GM04504 (cell line): ENCODE measurements around the gene RALGAPA1.
"Not testable (repeated sequence)": the region's sequence is repeated elsewhere in the genome, so short reads cannot be mapped to it uniquely, and the experiment has no call there.

ENCODE experiments used
- DNase-seq: peaks from one replicate; pipeline ENCODE4 v3.0.0-alpha.2; 2012; ENCODE audit warnings: low read depth

Gene RALGAPA1

DNA sequence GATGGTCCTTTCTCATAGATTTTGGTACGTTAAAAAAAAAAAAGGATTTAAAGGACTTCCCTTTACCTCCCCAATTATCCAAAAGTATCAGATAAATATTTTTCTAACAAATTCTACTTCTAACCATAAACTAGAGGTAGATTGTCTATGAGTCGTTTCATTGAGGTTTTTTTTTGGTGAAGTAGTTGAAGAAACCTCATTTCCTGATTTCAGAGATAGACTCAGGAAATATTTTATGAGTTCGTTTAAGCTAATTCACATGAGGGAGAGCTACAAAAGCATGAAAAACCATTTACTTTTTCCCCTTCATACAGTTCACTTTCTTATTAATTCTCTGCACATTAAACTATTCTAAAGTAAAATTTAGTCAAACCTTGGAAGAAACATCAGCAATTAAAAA is 112.5 kb downstream of the RALGAPA1 start:
- DNase-seq, result no peak

DNA sequence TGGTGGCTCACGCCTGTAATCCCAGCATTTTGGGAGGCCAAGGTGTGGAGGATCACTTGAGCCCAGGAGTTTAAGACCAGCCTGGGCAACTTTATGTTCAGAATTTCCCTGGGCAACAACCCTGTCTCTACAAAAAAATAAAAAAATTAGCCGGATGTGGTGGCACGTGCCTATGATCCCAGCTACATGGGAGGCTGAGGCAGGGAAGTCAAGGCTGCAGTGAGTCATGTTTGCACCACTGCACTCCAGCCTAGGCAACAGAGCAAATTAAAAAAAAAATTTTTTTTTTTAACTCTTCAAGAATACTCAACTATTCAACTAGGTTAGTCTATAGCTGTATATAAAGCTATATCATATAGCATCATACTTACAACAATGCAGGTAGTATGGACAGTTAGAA is 113.0 kb downstream of the RALGAPA1 start:
- no peak for DNase-seq

GRCh38 chr14:35695647-35696046 is 113.4 kb downstream of the RALGAPA1 start:
- DNase-seq, result no peak

DNA sequence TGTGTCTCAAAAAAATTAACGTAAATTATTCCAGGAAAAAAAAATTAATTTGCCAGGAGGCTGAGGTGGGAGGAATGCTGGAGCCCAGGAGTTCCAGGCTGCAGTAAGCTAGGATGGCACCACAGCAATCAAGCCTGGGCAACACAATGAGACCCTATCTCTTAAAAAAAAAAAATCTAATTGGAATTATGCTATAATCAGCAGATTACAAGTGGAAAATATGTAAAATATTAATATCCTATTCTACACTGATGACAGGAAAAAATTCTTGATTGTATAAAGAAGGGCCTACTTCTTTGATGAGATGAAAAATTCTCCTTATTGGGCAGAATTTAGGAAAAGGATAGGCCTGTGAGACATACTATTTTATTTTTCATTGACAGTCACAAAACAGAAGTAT is 114.0 kb downstream of the RALGAPA1 start:
- DNase-seq, result no peak

DNA sequence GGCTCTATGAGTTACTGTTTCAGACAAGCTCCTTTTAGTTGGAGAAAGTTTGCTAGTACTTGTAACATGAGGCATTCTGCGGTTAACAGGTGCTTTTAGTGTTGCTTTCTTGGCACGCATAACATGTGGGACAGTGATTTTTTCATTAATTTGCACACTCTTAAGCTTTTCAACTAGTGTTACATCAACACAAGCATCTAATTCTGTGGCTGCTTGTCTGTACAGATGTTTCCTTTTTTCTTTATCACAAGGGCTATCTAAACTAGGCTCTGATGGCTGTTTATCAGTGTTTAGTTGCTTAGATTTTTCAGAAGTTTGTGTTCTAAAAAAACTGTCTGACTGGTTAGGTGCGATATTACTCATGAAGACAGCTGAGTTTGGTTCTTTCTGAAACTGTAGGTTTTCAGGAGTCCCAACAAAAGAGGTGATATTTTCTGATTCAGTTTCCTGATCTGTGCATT is 120.1 kb downstream of the RALGAPA1 start:
- no peak for DNase-seq

DNA sequence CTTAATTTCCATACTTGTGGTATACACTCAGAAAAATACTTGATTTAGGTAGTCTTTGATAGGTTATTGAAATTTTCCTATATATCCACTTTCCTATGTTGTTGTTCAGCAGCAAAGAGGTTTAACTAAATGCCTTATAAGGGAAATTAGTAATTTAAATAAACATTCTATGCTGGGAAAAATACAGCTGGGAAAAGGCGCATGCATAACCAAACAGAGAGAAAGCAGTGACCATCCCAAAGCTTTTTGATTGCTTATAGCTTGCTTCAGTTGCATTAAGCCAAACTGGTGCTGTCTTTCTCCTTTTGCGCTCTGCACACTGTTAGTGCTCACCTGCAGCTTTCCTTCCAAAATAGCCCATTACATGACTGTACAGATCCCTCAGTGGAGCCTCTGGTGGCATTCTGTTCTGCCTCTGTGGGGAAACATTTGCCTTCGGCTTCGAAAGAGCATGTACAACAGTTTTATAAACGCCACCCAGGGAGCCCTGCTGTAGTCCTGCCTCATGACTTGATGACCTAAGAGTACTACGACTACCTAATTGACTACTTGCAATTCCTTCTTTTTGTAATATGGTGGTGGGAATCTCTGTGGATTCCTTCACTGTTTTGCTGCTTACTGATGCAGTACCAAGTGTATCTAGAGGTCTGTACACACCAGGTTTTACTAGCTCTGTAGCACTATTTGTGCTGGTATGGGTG is 120.8 kb downstream of the RALGAPA1 start:
- DNase-seq, result no peak

- DNase-seq, result peak; percentile 20
Measured at GRCh38 chr14:35687335-35687939, 121.7 kb downstream of the RALGAPA1 start.

- not testable (repeated sequence) for DNase-seq
Measured at GRCh38 chr14:35683688-35684087, 125.4 kb downstream of the RALGAPA1 start.

GRCh38 chr14:35682802-35683201 is 126.3 kb downstream of the RALGAPA1 start:
- no peak for DNase-seq

DNA sequence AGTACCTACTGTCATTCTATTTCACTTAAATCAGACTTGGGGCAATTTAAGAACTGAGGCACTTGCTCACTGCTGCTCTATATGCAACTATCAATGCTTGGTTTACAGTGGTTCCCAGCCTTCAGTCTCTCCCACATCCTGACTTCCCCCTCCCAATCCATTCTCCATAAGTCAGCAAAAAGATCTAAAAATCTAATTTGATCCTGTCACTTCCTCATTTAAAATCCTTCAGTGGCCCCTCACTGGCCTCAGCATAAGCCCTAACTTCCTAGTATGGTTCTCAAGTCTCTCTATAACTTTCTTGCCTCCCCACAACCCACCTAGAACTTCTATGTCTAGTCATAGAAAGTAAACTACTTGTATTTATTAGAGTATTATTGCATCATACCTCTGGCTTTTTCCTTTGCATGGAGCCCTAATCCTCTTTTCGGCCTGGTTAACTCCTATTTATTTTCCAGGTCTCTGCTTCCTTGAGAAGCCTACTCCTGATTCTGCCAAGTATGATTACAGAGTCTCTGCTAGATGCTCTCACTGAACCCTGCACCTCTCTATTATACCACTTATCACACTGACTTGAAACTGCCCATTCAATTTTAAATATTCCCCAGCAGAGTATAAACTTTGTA is 130.6 kb downstream of the RALGAPA1 start:
- DNase-seq, result no peak

DNA sequence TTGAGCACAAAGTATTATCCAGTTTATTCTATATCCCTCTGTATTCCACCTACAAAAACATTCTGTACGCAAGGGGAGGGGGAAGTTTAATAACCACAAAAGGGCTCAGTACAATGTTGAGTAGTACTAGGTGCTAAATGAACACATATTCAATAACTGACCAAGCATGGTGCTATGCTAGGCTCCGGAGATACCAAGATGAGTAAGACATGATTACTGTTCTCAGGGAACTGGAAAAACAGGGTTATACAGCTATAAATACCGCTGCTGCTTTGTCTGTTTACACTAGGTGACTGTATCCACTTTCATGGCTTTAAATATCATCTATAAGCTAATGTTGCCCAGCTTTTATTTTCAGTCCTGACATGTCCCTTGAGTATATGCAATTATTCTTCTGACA is 139.3 kb downstream of the RALGAPA1 start:
- no peak for DNase-seq

DNA sequence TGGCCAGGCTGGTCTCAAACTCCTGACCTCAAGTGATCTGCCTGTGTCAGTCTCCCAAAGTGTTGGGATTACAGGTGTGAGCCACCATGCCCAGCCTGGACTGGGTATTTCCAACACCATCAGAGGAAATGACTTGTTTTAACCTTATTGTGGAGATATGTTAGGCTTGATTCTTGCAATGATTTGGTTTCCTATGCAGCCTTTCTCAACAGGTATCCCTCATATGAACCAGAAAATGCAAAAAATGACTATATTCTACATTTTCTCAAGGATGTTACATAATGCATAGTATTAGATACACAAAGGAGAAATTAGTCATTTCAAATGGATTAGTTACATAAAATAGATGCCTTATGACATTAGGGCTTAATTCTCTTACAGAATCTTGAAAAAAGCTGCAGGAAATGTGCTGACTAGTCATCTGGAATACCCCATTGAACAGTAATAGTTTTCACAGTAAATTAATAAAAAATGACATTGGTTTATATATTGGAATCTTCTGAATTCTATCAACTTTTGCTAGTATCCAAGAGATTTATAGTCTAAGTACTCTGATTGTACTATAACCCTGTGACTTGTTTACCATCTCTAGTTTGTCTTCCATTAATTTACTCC is 142.6 kb downstream of the RALGAPA1 start:
- DNase-seq, result no peak

GRCh38 chr14:35661875-35662274 is 147.2 kb downstream of the RALGAPA1 start:
- no peak for DNase-seq

GRCh38 chr14:35653045-35653444 is 156.1 kb downstream of the RALGAPA1 start:
- DNase-seq, result no peak

DNA sequence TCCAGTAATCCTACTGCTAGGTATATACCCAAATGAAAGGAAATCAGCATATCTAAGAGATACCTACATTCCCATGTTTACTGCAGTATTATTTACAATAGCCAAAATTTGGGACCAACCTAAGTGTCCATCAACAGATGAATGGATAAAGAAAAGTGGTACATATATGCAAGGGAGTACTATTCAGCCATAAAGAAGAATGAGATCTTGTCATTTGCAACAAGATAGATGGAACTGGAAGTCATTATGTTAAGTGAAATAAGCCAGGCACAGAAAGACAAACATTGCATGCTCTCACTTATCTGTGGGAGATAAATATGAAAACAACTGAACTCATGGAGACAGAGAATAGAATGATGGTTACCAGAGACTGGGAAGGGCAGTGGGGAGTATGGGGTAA is 165.6 kb downstream of the RALGAPA1 start:
- no peak for DNase-seq

GRCh38 chr14:35637851-35638250 is 171.2 kb downstream of the RALGAPA1 start:
- DNase-seq, result no peak

DNA sequence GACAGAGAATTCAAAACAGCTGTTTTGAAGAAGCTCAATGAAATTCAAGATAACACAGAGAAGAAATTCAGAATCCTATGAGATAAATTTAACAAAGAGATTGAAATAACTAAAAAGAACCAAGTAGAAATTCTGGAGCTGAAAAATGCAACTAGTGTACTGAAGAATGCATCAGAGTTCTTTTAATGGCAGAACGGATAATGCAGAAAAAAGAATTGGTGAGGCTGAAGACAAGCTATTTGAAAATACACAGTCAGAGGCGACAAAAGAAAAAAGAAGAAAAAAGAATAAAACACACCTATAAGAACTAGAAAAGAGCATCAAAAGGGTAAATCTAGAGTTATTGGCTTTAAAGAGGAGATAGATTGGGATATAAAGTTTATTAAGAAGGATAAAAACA is 171.8 kb downstream of the RALGAPA1 start:
- DNase-seq, result no peak

GRCh38 chr14:35632676-35633075 is 176.4 kb downstream of the RALGAPA1 start:
- DNase-seq, result peak; percentile 24

DNA sequence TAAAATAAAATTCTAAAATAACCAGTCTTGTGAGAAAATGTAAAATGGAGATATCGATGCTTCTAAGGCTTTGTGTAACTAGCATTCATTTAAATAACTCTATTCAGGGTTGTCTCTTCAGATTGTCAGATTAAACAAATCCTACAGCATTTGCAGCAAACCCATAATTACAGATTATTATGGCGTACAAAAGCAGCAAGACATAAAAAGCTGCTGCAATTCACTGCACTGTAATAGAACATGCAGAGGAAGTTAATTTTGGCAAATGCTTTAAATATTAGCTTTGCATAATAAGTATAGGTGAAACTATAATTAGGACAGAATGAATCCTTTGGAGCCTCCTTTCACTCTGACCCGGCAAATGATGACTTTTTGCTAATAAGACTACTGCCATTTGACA is 176.8 kb downstream of the RALGAPA1 start:
- no peak for DNase-seq

DNA sequence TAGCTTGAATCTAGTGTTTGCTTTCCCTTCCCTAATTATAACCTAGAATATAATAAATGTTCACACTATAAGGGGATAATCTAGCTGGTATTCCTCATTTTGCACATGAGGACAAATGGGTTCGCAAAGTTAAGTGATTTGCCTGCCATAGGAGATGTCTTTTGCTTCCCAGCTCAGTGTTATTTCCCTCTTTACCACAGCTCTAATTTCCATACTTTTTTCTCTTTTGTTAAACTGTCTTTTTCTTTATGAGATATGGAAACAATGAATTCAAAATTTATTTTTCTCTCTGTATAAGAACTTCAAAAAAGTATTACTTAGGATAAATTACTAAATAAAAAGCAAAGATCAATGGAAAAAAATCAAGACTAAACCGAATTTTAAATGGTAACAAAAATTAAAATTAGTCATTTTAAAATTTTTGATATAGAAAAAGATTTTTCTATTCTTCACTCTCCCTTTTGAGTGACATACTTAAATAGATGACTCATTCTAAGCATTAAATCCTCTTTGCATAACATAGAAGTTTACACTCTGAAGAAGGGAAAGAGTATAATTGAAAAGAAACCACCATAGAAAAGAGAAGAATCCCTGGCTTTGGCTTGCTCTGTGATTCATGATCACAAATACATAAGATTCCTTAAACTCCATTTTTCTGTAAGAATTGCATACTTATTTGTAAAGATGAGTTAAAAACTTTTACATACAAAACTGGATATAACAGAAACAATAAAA is 177.9 kb downstream of the RALGAPA1 start:
- no peak for DNase-seq

DNA sequence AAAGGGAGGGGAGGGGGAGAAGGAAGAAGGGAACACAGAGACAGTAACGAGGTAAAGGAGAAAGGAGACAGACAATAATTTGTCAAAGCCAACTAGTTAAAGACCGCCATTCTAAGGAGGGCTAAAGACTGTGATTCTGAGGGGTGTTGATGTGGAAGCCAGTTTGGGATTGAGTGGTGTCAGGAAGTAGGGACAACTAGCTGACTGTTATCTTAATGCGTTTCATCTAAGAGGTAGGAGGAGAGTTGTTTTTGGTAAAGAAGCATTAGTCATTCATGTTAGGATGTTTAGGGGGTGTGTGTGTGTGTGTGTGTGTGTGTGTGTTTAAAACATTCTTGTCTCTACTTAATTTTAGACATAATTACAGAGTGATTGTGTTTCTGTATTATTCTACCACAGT is 180.1 kb downstream of the RALGAPA1 start:
- no peak for DNase-seq

GRCh38 chr14:35626947-35627346 is 182.1 kb downstream of the RALGAPA1 start:
- not testable (repeated sequence) for DNase-seq
